Kidney epithelial cell (primary cell): ENCODE results near the gene LONRF2. TPM values are rescaled to one million over a fixed set of nuclear protein-coding genes. Genes with fewer than 3 reads are reported as not detected.
"Not testable (repeated sequence)": the region's sequence is repeated elsewhere in the genome, so short reads cannot be mapped to it uniquely, and the experiment has no call there.

ENCODE experiments used
- DNase-seq: peaks from one replicate; pipeline ENCODE4 v3.0.0-alpha.2; 2010; ENCODE audit warnings: low read depth
- H3K27me3 ChIP-seq: 2 replicates; pipeline ENCODE4 v1.6.0; 2011; ENCODE audit warnings: low read length; ENCODE audit not compliant: control insufficient read depth, insufficient read depth
- H3K36me3 ChIP-seq: 2 replicates; pipeline ENCODE4 v1.5.1; 2011; ENCODE audit warnings: low read length; ENCODE audit not compliant: control insufficient read depth, insufficient read depth
- H3K4me3 ChIP-seq: 2 replicates; pipeline ENCODE4 v1.5.1; 2011; ENCODE audit warnings: low read depth, mild to moderate bottlenecking, control low read depth, low read length
- total RNA-seq: library from RNA; depleted of rRNA; stranded (reverse); fragments of >200 nt; gene quantifications from 2 replicates; pipeline ENCODE4 v1.2.3, GENCODE V29; 2015
- TF ChIP-seq, protein P1 (sequence below): IDR thresholded peaks from 2 replicates; pipeline ENCODE4 v1.5.1; 2011; ENCODE audit warnings: mild to moderate bottlenecking, moderate library complexity, low read length, control low read depth, inconsistent platforms; ENCODE audit not compliant: insufficient read depth, poor library complexity, severe bottlenecking

The LONRF2 gene
- total RNA-seq, 1 donor from 2014 or later, result 3.3 TPM

DNA sequence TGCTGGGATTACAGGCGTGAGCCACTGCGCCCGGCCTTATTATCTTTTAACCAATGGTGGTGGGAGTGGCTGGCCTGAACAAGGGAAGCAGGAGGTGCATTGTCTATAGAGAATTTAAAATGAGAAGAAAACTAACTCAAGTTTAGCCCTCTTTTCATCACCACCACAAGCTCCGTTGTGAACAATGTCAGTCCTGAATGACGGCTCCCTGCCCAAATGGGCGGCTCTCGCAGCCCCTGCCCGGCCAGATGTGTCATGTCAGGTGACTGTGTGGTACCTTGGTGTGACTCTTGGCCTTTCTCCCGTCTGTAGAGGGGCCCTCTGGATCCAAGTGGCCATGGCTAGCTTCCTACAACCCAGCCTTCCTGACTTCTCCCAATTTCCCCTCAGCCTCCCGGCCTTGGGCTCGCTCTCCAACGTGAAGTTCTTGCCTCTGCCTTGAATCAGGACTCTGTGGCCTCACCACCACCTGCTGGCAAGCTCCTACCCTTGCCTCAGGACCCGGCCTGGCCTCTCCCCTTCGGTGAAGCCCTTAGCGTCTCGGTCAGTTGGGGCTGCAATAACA lies 67.6 kb downstream of the LONRF2 start:
- no peaks in the 10 kb centered on the region for H3K27me3 ChIP-seq
- TF ChIP-seq, protein P1, sequence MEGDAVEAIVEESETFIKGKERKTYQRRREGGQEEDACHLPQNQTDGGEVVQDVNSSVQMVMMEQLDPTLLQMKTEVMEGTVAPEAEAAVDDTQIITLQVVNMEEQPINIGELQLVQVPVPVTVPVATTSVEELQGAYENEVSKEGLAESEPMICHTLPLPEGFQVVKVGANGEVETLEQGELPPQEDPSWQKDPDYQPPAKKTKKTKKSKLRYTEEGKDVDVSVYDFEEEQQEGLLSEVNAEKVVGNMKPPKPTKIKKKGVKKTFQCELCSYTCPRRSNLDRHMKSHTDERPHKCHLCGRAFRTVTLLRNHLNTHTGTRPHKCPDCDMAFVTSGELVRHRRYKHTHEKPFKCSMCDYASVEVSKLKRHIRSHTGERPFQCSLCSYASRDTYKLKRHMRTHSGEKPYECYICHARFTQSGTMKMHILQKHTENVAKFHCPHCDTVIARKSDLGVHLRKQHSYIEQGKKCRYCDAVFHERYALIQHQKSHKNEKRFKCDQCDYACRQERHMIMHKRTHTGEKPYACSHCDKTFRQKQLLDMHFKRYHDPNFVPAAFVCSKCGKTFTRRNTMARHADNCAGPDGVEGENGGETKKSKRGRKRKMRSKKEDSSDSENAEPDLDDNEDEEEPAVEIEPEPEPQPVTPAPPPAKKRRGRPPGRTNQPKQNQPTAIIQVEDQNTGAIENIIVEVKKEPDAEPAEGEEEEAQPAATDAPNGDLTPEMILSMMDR, result no peak
- no peaks in the 10 kb centered on the region for H3K36me3 ChIP-seq
- DNase-seq, result no peak
- H3K4me3 ChIP-seq, result no peak overlapping the region

DNA sequence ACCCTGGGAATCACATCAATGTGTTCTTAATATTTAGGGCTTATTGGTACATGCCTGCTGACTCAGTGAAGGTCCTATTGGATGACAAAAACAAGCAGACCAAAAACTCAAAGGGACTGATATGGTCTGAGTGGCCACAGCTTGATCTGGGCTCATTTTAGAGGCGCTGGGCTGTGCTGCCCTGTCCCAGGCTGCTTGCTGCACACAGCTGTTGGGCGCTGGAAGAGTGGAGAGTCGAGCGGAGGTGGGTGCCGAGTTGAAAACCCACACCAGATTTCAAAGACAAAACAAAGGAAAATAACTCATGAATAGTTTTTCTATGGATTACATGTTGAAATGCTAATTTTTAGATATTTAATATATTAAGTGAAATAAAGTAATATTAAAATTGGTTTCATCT lies 68.5 kb downstream of the LONRF2 start:
- TF ChIP-seq, protein P1, result no peak
- Histone ChIP-seq H3K27me3 (no peaks in the 10 kb centered on the region), H3K36me3 (no peaks in the 10 kb centered on the region), H3K4me3 (no peak overlapping the region)
- DNase-seq, result no peak

DNA sequence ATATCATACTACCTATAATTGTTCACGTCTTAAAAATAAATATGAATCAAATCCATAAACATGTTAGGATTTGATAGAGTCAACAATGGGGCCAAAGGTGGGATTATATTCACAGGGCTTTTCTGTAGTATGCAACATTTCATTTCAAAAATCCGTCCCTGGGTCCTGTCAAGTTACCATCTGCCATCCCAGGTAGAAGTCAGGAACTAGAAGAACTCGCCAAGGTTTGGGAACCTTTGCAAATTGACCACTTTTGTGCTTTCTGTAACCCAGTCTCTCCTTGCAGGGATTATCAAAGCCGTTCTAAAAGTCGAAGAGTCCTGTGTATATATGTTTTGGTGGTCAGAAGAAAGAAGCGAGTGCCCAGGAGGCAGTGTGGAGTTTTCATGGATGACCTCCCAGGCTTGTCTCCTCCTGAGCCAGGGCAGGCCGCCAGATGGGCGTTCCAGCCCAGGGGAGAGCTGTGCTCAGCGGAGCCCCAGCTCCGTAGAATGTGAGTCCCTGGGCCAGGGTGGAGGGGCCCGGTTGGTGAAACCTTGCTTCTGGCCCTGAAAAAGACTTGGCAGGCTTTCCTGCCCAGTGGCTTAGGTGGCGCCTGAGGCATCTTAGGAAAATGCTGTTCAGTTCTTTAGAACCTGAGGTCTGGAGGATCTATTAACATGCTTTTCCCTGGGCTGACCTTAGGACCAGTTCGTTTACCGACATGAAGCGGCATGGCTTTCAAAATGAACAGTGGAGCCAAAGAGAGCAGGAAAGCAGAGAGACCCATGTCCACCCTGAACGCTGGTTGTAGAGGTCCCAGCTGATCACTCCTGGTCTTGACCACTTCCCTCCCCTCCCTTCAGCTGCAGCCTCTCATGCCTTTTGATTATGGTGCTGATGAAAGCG lies 69.2 kb downstream of the LONRF2 start:
- peak; percentile 14 for DNase-seq
- H3K36me3 ChIP-seq, result no peaks in the 10 kb centered on the region
- TF ChIP-seq, protein P1, result no peak
- H3K27me3 ChIP-seq, result no peaks in the 10 kb centered on the region
- H3K4me3 ChIP-seq, result no peak overlapping the region

DNA sequence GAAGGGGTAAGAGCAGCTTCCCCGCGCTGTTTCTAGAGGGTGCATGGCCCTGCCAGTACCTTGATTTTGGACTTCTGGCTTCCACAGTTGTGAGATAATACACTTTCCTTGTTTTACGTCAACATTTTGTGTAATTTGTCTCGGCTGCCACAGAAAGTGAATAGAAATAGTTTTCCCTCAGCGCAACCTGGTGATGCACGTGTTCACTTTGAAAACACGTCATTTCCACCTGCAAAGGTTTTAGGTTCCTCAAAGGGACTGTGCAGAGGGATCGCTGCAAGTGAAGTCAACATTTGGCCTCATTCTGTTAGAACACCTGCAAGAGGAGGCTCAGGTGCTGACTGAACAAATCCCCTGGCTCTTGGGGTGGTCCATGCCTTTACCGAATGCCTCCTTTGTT lies 71.7 kb downstream of the LONRF2 start:
- TF ChIP-seq, protein P1, result no peak
- no peak overlapping the region for H3K4me3 ChIP-seq
- no peak for DNase-seq

DNA sequence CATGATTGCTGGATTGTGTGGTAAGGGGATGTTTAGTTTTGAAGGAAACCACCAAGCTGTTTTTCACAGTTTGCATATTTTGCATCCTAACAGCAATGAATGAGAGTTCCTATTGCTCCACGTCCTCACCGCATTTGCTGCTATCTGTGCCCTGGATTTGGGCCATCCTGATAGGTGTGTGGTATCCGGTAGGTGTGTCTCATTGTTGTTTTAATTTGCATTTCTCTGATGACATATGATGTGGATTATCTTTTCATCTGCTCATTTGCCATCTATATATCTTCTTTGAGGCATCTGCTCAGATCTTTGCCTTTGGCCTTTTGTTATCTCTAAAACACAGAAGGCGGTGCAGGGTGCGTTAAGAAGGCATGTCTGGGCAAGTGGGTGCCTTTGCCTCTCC lies 73.3 kb downstream of the LONRF2 start:
- Histone ChIP-seq H3K36me3 (no peaks in the 10 kb centered on the region), H3K4me3 (no peak overlapping the region), H3K27me3 (no peaks in the 10 kb centered on the region)
- TF ChIP-seq, protein P1, result no peak
- DNase-seq, result no peak

More for the DNA sequence above, 71.7 kb downstream of the LONRF2 start:
- Histone ChIP-seq H3K27me3 (no peaks in the 10 kb centered on the region), H3K36me3 (no peaks in the 10 kb centered on the region)

DNA sequence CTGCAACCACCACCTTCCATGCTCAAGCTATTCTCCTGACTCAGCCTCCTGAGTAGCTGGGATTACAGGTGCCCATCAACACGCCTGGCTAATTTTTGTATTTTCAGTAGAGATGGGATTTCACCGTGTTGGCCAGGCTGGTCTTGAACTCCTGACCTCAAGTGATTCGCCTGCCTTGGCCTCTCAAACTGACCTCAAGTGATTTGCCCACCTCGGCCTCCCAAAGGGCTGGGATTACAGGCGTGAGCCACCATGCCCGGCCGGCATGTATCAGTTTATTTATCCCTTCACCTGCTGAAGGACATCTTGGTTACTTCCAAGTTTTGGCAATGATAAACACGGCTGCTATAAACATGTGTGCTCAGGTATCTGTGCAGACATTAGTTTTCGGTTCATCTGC lies 73.7 kb downstream of the LONRF2 start:
- DNase-seq, H3K4me3 ChIP-seq, H3K27me3 ChIP-seq, H3K36me3 ChIP-seq: not testable (repeated sequence)
